Fibroblast of skin of right quadriceps (primary cell): ENCODE data around the gene CNTNAP2.
"Not testable (repeated sequence)": the region's sequence is repeated elsewhere in the genome, so short reads cannot be mapped to it uniquely, and the experiment has no call there.

Experiments
- DNase-seq: peaks from one replicate; pipeline ENCODE4 v3.0.0-alpha.2; 2013

The CNTNAP2 gene

DNA sequence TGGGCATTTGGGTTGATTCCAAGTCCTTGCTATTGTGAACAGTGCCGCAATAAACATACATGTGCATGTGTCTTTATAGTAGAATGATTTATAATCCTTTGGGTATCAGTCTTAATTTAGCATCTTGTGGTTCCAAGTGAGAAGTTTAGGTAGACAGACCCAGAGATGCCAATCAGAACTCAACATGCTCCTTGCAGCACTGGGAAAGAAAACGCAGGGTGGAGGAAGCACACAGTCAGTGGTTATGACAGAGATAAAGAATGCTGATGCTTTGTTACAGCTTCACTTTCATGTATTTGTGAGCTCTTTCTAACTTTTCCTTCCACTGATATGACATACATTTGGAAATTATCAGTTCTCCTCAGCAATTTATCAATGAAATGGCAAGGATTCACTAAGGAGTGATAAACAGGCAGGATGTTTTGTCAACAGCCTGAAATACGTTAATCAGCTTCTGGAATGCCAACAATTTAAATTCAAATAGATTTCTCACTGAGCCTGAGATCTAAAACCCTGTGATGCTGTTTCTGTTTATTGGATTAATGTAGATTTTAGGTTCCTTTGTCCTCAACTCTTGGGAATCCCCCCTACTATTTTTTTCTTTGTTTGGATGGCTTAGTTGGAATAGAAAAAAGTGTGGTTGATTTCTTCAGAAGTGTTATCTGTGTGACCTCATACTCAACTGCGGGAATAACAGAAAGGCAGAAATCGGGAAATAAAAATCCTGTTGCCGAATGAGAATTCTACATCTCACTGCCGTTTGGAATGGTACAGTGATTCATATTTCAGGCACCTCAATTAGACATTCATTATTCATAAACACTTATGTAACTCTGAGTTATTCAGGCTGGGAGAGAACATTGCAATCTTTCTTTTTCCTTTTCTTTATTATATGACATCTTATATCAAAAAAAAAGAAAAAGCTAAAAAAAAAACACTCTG lies 675.0 kb downstream of the CNTNAP2 start:
- DNase-seq, result peak; percentile 17

DNA sequence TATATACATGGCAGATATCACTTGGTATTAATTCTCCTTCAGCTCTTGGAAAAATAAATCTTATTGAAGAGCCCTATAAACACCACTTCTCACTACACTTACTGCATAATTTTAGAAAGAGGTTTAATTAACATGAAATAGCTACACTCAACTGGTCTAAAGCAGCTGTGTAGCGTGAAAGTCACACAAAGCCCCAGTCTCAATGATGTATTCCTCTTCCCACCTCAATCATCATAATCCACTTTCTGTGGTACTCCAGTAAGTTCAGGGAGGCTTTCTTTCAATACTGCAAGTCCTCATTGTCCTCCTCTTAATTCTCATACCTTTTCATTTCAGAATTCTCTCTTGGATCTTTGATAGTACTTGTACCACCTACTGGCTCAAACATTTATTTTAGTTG lies 688.0 kb downstream of the CNTNAP2 start:
- DNase-seq, result peak; percentile 1

DNA sequence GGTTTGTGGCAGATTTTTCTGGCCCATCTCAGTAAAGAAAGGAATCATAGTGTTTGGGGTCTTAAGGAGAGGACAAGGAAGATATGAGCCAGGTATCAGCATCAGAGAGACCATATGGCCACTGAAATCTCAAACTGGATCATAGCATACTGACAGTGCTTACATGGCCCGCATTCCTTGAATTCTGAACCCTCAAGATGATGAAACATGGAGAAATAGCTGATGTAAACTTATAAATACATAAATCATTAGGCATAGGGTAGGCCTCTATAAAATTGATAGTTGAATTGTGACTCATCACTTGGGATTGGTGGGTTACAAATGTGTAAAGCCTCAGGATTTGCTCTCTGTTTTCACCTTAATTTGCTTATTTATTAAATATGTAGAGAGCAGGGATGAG lies 688.5 kb downstream of the CNTNAP2 start:
- DNase-seq, result peak; percentile 57

DNA sequence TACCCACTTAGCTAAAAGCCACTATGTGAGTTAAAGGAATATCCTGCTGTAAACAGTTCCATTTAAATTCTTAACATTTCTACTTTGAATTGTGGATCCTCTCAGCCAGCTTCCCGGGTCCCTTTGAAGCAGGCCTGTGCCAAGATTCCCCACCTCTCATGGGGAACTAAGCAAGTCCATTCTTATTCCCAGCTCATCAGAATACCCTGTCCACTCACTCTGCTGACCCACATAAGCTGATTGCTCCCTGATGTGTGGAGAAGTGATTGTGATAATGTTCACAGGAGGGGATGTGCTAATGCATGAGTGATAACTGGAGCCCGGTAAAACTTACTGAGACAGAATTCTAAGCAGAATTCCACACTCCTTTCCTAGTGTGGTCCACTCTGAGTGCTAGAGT lies 709.7 kb downstream of the CNTNAP2 start:
- no peak for DNase-seq

DNA sequence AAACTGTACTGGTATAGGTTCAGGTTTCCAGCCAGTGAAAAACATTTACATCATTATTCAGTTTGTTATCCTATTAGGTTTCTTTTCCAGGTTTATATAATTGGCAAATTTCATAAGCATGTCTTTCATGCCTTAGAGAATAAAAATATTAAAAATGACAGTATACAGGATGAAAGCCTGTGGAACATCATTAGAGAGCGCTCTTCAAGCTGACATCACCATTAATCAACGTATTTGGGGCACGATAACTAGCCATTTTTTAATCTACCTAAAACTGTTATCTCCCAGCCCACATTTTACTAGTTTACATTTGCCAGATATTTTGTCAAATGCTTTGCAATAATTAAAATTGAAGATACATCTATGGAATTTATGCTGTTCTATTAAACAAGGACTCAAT lies 714.1 kb downstream of the CNTNAP2 start:
- DNase-seq, result no peak

DNA sequence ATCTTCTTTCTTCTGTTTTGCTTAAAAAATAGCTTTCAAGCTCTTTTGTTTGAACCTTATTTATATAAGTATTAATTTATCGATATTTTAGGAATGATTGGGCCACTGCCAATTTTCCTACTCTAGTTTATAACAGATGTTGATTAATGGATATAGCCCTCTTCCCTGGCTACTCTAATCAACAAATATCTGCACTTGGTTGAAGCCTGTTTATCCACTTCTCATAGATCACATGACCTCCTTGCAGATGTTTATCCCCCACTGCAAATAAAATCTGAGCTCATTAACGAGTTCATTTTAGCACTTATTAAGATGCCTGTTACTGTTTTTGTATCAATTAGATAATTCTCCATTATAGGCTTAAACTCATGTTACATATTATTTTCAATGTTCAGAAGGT lies 715.3 kb downstream of the CNTNAP2 start:
- no peak for DNase-seq

DNA sequence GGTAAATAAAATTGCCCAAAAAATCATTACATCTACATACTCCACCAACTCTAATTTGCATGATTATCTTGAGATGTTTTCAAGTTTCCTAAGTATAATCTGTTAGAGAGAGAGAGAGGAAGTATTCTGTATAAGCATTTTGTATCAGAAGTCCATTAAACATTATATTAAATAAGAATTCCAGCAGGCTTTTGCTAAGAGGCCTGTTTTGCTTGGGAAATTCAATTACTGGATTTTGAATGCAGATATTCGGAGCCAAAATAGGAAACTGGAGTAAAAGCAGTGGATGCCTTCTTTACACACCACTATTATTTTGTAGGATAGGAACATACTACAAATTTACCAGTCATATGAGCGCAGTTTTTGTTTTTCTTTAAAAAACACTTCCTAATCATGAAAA lies 727.8 kb downstream of the CNTNAP2 start:
- DNase-seq, result no peak

DNA sequence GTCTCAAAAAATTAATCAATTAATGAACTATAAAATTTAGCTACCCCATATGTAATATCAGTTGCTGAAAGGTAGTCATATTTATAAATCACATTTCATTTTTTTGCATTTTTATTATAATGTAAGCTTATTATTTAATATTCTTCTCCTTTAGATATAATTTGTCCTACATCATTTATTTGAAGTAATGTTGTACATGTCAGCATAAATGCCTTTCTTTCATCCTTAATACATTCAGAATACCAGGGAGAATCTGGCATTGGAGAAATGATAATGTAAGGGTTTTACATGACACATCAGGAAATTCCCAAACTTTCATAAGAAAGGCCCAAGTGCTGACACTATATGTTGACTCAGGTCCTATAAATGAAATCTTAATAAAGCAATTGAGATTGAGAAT lies 742.1 kb downstream of the CNTNAP2 start:
- DNase-seq, result no peak

- no peak for DNase-seq
Observed at GRCh38 chr7:146861701-146862100, 745.1 kb downstream of the CNTNAP2 start.

DNA sequence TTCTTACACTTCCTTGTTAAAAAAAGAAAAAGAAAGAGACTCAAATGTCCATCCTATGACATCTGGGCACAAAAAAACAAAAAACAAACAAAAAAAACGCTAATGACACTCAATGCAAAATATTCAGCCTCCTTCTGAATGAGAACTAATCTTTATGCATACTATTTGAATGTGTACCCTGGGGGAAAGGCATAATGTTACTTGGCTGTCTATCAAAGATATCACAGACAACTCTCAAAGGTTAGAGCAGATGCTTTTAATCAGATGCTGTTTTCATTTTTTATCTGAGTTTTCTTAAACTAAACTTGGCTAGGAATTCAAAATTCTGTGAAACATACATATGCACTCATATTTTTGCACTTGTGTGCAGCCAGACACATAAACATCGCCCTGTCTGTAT lies 745.8 kb downstream of the CNTNAP2 start:
- DNase-seq, result no peak

DNA sequence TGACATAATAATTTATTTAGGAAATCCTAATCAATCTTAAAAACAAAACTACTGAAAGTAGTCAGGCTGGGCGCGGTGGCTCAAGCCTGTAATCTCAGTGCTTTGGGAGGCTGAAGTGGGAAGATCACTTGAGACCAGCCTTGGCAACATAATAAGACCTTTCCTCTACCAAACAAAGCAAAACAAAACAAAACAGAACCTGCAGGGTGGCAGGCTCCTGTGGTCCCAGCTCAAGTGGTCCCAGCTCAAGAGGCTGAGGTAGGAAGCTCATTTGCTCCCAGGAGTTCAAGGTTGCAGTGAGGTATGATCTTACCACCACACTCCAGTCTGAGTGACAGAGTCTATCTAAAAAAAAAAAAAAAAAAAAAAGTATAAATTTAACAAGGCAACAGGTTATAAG lies 748.0 kb downstream of the CNTNAP2 start:
- DNase-seq, result no peak

- no peak for DNase-seq
Observed at GRCh38 chr7:146865696-146866095, 749.1 kb downstream of the CNTNAP2 start.

- no peak for DNase-seq
Observed at GRCh38 chr7:146874722-146875121, 758.1 kb downstream of the CNTNAP2 start.

GRCh38 chr7:146875237-146875785 lies 758.7 kb downstream of the CNTNAP2 start:
- no peak for DNase-seq

DNA sequence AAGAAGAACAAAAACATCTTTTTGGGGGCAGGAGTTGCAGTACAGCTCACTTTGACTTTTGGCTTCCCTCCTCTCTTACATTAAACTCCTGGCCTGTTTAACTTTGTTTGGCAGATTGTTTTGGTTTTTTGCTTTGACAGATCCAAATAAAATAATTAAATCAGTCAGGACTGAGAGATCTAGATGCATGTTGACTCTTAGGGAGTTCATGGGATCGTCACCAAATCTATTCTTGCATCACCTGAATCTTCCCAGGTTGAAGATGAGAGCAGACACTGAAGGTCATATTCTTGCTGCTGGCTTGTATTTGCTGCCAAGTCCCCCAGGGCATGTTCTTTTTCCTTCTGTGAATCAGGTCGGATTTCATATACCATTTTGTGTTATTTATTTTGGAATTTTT lies 759.4 kb downstream of the CNTNAP2 start:
- no peak for DNase-seq

GRCh38 chr7:146876411-146876810 lies 759.8 kb downstream of the CNTNAP2 start:
- no peak for DNase-seq

DNA sequence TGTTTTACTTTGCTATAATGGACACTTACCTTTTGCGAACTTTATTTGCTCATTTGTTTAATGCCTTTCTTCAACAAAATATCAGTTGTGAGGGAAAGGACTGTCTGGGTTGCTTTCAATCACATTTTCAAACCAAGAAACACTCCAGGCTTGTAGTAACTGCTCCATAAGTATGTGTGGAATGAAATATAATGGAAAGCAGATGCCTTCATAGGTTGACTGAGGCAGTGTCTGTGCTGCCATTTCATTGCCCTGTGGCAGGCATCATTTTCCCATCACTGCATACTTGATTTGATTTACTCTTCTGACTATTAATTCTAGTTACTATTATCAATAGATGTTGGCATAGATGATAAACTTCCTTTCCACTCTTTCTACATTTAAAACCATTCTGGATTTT lies 762.3 kb downstream of the CNTNAP2 start:
- no peak for DNase-seq

DNA sequence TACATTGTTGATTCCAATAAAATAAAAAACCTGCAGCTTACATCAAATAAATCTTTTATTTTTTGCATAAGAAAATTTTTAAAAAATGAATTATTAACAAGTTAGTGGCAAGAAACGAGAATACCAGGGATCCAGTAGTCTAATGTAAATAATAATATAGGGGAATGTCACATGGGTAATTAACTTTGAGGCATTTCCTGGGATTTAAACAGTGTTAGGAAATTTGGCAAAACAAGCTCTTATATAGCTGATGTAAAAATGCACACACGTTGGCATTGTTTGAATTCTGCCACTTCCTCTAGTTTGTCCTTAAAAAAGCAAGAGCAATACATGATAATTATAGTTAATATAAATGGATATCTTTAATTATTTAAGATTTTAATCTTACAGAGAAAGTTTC lies 768.6 kb downstream of the CNTNAP2 start:
- no peak for DNase-seq

DNA sequence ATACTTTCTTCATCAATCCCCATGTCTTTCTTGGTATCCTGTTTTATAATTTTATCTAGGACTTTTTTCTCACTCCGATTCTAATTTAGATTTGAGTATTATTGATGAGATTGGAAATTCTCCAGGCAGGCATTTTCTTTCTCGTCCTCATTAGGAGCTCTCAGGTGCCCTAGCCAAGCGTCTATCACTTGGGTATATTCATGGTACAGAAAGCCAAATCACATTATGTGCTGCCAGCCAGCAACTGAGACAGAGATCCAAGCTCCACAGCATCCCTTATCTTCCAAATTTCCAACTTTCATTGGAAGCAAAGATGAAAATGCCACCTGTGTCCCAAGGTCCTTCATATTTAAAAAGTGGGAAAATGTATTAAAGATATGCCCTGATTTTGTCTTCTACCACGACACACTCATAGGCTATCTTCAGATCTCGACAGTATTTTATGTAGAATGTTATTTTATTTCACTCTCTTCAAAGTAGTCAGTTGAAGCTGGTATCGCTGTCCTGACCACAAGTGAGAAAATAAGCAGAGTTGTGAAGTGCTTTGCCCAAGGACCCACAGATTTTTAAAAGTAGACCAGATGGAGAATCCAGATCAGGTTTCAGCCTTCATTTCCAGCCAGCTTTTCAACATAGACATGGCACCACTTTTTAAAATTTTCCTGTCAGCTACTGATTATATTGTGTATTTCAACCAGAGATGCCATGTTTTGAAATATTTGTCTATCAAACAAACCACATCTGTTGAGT lies 773.4 kb downstream of the CNTNAP2 start:
- no peak for DNase-seq

GRCh38 chr7:146892151-146892550 lies 775.5 kb downstream of the CNTNAP2 start:
- peak; percentile 26 for DNase-seq

DNA sequence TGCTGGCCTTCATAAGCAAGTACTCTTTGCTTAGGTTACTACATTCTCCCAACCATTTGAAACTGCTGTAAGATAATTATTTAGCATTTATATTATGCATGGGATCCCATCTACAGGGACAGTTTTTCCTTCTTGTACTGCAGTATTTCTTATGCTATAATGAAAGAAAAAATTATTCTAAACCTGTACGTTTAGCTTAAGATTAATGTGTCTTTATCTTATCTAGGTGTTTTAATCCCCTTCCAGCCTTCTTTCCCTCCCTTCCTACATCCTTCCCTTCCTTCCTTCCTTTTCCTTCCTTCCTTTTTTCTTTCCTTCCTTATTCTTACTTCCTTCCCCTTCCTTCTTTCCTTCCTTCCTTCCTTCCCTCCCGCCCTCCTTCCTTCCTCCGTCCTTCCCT lies 778.3 kb downstream of the CNTNAP2 start:
- DNase-seq, result no peak

GRCh38 chr7:146902266-146902665 lies 785.7 kb downstream of the CNTNAP2 start:
- no peak for DNase-seq

DNA sequence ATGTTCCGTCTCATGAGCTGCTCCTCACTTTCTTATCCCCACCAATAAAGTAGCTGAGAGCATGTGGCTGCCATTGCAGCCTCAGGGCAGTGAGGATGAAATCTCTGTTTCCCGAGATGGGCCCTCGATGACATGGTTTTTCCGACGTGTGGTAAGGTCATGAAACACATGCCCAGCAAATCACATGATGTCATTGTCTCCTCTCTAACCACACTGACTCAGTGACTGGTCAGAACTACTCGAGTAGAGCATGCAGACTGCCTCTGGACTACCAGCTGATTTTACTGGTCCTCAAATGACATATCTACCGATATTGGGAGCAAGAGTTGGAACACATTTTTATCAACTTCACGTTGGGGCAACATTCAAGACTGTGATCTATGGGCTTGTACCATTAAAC lies 786.1 kb downstream of the CNTNAP2 start:
- DNase-seq, result no peak

GRCh38 chr7:146905746-146906145 lies 789.1 kb downstream of the CNTNAP2 start:
- not testable (repeated sequence) for DNase-seq
